ENCODE data around the gene DCUN1D3. TPM values are rescaled to one million over a fixed set of nuclear protein-coding genes. Genes with fewer than 3 reads are reported as not detected.

Gene DCUN1D3
- total and polyA plus RNA-seq, 8 donors, result 1.4 to 25.7 (median 7.7) TPM

DNA sequence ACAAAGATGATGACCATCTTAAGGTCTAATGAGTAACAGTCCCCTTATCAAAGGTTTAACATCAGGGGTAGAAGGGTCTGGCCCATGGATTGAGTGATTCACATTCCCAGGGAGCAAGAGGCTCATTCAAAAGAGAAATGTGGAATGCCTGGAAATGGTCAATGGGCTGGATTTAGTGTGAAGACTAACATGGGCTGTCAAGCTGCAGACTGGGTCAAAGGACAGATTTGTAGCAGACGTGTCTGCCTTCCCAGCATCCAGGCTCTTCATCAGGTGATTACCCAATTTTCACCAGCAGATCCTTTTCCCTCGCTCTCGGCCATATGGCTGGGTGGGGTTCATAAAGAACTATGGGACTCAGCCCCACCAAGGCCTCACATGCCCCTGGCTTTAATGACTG lies 26.8 kb downstream of the DCUN1D3 start:
- DNase-seq, result no peak
- Histone ChIP-seq H3K36me3 (no peaks in the 10 kb centered on the region), H3K4me1 (peaks cover 43 to 86% (median 70%) of the 10 kb centered on the region in 4 donors), H3K9me3 (no peaks in the 10 kb centered on the region), H3K27ac (peak overlapping the region in 2 of 5 donors; percentile 6 to 79), H3K4me3 (no peak overlapping the region), H3K27me3 (no peaks in the 10 kb centered on the region)
- intact Hi-C loops (cut with DNase I; ENCODE audit: low total_unique reads), result no loop called here
- WGBS, 5 donors, result 90 to 98% (median 96%) methylated on average over 3 of the region's 3 CpGs
- TF ChIP-seq POLR2A (IDR thresholded peaks at IDR 0.05), result no peak

- Histone ChIP-seq H3K27ac (peak overlapping the region in 4 of 5 donors; percentile 34 to 79 (median 58)), H3K36me3 (no peaks in the 10 kb centered on the region), H3K27me3 (no peaks in the 10 kb centered on the region), H3K4me3 (no peak overlapping the region), H3K4me1 (peaks cover 49 to 88% (median 76%) of the 10 kb centered on the region in 4 donors), H3K9me3 (no peaks in the 10 kb centered on the region)
- TF ChIP-seq POLR2AphosphoS5 (IDR thresholded peaks at IDR 0.05) (no peak), CTCF (IDR thresholded peaks at IDR 0.05) (no peak), EP300 (IDR thresholded peaks at IDR 0.05) (no peak), POLR2A (IDR thresholded peaks at IDR 0.05) (no peak)
- 59 to 76% (median 64%) methylated on average over 9 of the region's 9 CpGs for WGBS, 5 donors
- DNase-seq, result no peak
- intact Hi-C loops (cut with DNase I; ENCODE audit: low total_unique reads), result no loop called here
These were observed 28.0 kb downstream of the DCUN1D3 start for GRCh38 chr16:20871941-20872815.

GRCh38 chr16:20871258-20871657 lies 28.9 kb downstream of the DCUN1D3 start:
- no peak for TF ChIP-seq CTCF (IDR thresholded peaks at IDR 0.05)
- TF ChIP-seq POLR2A (IDR thresholded peaks at IDR 0.05), result no peak
- no peak for TF ChIP-seq POLR2AphosphoS5 (IDR thresholded peaks at IDR 0.05)
- TF ChIP-seq EP300 (IDR thresholded peaks at IDR 0.05), result no peak
- Histone ChIP-seq H3K4me1 (peaks cover 56 to 97% (median 85%) of the 10 kb centered on the region in 4 donors), H3K27ac (peak overlapping the region in 4 of 5 donors; percentile 34 to 79 (median 58))

DNA sequence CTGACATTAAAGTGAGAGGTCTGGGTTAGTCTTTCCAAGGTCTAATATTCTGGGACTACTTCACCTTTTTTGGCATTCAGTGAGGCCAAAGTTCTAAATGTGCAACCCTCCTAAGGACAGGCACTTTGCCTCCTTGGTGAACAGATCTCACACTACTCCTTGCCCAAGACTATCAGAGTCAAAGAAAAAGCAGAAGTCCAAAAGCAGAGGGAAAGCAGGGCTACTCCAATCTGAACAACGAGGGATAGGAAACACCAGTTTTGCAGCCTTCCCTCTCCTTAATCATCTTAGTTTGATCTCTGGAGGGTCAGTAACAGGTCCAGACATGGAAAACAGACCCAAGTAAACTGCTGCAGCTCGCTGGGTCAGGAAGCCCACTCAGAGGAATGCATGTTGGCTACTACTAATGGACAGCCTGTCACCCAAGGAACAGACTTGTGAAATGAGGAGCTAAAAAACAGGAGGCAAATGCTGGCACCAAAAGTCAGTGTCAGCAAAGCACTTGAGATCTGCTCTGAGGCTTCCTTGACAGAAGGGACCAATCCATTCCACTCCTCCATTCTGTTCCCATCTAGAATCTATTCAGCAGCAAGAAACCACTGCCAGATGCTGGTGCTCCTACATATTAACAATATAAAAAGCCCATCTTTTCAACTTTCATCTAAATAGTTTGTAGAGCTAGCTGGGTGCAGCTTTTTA lies 29.9 kb downstream of the DCUN1D3 start:
- Histone ChIP-seq H3K27ac (peak overlapping the region; percentile 9 to 79 (median 41)), H3K4me3 (no peak overlapping the region), H3K9me3 (no peaks in the 10 kb centered on the region), H3K36me3 (no peaks in the 10 kb centered on the region), H3K27me3 (no peaks in the 10 kb centered on the region), H3K4me1 (peaks cover 63 to 100% (median 90%) of the 10 kb centered on the region in 4 donors)
- 38 to 72% (median 63%) methylated on average over 2 of the region's 2 CpGs for WGBS, 5 donors
- TF ChIP-seq CTCF (IDR thresholded peaks at IDR 0.05) (no peak), POLR2AphosphoS5 (IDR thresholded peaks at IDR 0.05) (no peak), EP300 (IDR thresholded peaks at IDR 0.05) (no peak), POLR2A (IDR thresholded peaks at IDR 0.05) (no peak)
- DNase-seq, result no peak
- intact Hi-C loops (cut with DNase I; ENCODE audit: low total_unique reads), result no loop called here

More at GRCh38 chr16:20871258-20871657, 28.9 kb downstream of the DCUN1D3 start:
- Histone ChIP-seq H3K4me3 (no peak overlapping the region), H3K27me3 (no peaks in the 10 kb centered on the region), H3K36me3 (no peaks in the 10 kb centered on the region), H3K9me3 (no peaks in the 10 kb centered on the region)
- intact Hi-C loops (cut with DNase I; ENCODE audit: low total_unique reads), result no loop called here
- DNase-seq, result no peak
- 20 to 75% (median 44%) methylated on average over 2 of the region's 2 CpGs for WGBS, 5 donors
